Measurements from ENCODE around the gene SRSF11. TPM values are rescaled to one million over a fixed set of nuclear protein-coding genes. Genes with fewer than 3 reads are reported as not detected.

Gene SRSF11
- total and polyA plus RNA-seq, 2 of the 8 experiments (the other 6 are each of a cell fraction or from before 2014, with no cell fraction given) = 183 to 260 TPM

- Histone ChIP-seq H3K79me2 (ENCODE audit: control insufficient read depth in 1 of 2, insufficient read depth in 2 of 2, low read length in 2 of 2) (peaks cover 13 to 96% of the 10 kb centered on the region in 2 experiments), H3K56ac (replicated peaks; ENCODE audit: insufficient read length, low read depth, low read length) (no peak overlapping the region), H3K4me2 (ENCODE audit: insufficient read depth in 1 of 2, low read depth in 2 of 2, low read length in 2 of 2) (no peak overlapping the region; a peak in 1 of 4 replicates), H3K27me3 (replicated peaks in 1 of 4; ENCODE audit: control insufficient read depth in 3 of 4, extremely low read depth in 1 of 4, insufficient read depth in 3 of 4, low read length in 3 of 4) (no peaks in the 10 kb centered on the region), H3K4ac (replicated peaks; ENCODE audit: insufficient read length, low read depth, low read length) (no peak overlapping the region), H2AFZ (ENCODE audit: low read length) (no peak overlapping the region), H4K91ac (replicated peaks; ENCODE audit: insufficient read length, low read length) (no peak overlapping the region), H4K5ac (ENCODE audit: insufficient read length, low read depth, low read length) (no peak overlapping the region), H3K18ac (ENCODE audit: extremely low read depth, low read length) (no peak overlapping the region), H3K27ac (ENCODE audit: low read depth, low read length) (no peak overlapping the region), H2BK15ac (ENCODE audit: low read length) (no peak overlapping the region), H3K23ac (ENCODE audit: insufficient read length) (no peak overlapping the region), H3K4me1 (replicated peaks in 1 of 4; ENCODE audit: control insufficient read depth in 3 of 4, insufficient read depth in 4 of 4, low read length in 3 of 4) (peaks cover 0 to 3% (median 0%) of the 10 kb centered on the region in 4 experiments; a peak in 1 of 7 replicates), H2BK20ac (ENCODE audit: low read length) (no peak overlapping the region), H3K79me1 (ENCODE audit: low read depth, low read length) (peaks cover 4% of the 10 kb centered on the region; the same call in 1 of the 2 replicates), H3K9me3 (ENCODE audit: insufficient read depth in 2 of 2, low read depth in 1 of 2, low read length in 1 of 2) (no peaks in the 10 kb centered on the region), H2AK5ac (ENCODE audit: low read depth, low read length) (no peak overlapping the region), H4K8ac (ENCODE audit: extremely low read depth, insufficient read depth, low read length) (no peak overlapping the region), H3K4me3 (ENCODE audit: extremely low read depth in 1 of 4, insufficient read depth in 2 of 4, low read depth in 3 of 4, low read length in 4 of 4) (no peak overlapping the region), H2BK5ac (ENCODE audit: low read depth, low read length) (no peak overlapping the region), H3K36me3 (ENCODE audit: control insufficient read depth in 2 of 4, insufficient read depth in 4 of 4, low read length in 3 of 4) (peaks cover 0 to 8% (median 1%) of the 10 kb centered on the region in 4 experiments; a peak in 3 of 8 replicates), H2BK120ac (replicated peaks; ENCODE audit: low read depth, low read length) (no peak overlapping the region), H2BK12ac (ENCODE audit: low read depth, low read length) (no peak overlapping the region), H3K23me2 (ENCODE audit: low read depth, low read length) (0 out of 2 replicates have a peak, but pooled peaks cover 1% of the 10 kb centered on the region), H3K14ac (ENCODE audit: insufficient read length) (no peak overlapping the region), H4K20me1 (replicated peaks in 1 of 2; ENCODE audit: control insufficient read depth in 1 of 2, insufficient read depth in 2 of 2, low read length in 2 of 2) (no peaks in the 10 kb centered on the region), H3K9ac (replicated peaks in 1 of 4; ENCODE audit: extremely low read depth in 1 of 4, low read depth in 3 of 4, low read length in 3 of 4) (no peak overlapping the region)
- POLR2A ChIA-PET (ENCODE audit: partially characterized antibody) = interaction anchor here (2.2 to 8.5 kb wide), 2 partner anchors 9 to 13 kb away, joined by 9 to 67 read pairs; partner anchors contain the start of gene SRSF11
- DNase-seq (ENCODE audit: low read depth in 1 of 2, low spot score in 2 of 2) (no peak), FAIRE-seq (no peak)
- CTCF ChIA-PET (ENCODE audit: partially characterized antibody) = interaction anchor here (0.7 to 1.7 kb wide), 3 partner anchors 56 to 758 kb away, joined by 3 to 4 read pairs (median 4); no protein-coding TSS in a partner anchor
- WGBS, 2 experiments (ENCODE audit: extremely low coverage in 1 of 2, insufficient coverage in 1 of 2, insufficient read length in 1 of 2, insufficient replicate concordance in 2 of 2, low coverage in 1 of 2, low lambda C conversion rate in 2 of 2, missing lambda C conversion rate in 1 of 2) = 87% methylated on average over 4 of the region's 4 CpGs; no CpG with 5 or more reads in 1 of the 2 experiments
- no peak for TF ChIP-seq BACH1 (IDR thresholded peaks at IDR 0.05; ENCODE audit: low read length)
- no peak for TF ChIP-seq RXRA (IDR thresholded peaks at IDR 0.05; ENCODE audit: insufficient read depth, low read depth, low read length)
- no peak for TF ChIP-seq MAFK (IDR thresholded peaks at IDR 0.05; ENCODE audit: low read depth, low read length)
- TF ChIP-seq POU5F1 (IDR thresholded peaks at IDR 0.05; ENCODE audit: low read depth, low read length) = no peak
- no peak for TF ChIP-seq SAP30 (IDR thresholded peaks at IDR 0.05; ENCODE audit: insufficient read depth, insufficient replicate concordance, low read length)
- no peak for TF ChIP-seq SIX5 (IDR thresholded peaks at IDR 0.05; ENCODE audit: low read depth, low read length)
- no peak for TF ChIP-seq BCL11A (IDR thresholded peaks at IDR 0.05; ENCODE audit: low read depth in 2 of 2, low read length in 2 of 2)
- TF ChIP-seq RBBP5 (IDR thresholded peaks at IDR 0.05; ENCODE audit: borderline replicate concordance, low read depth, low read length) = no peak
- TF ChIP-seq RFX5 (IDR thresholded peaks at IDR 0.05; ENCODE audit: borderline replicate concordance, low read depth, low read length) = no peak
- TF ChIP-seq NANOG (IDR thresholded peaks at IDR 0.05; ENCODE audit: insufficient read depth, low read depth, low read length, poor library complexity, severe bottlenecking) = no peak
- no peak for TF ChIP-seq EGR1 (IDR thresholded peaks at IDR 0.05; ENCODE audit: borderline replicate concordance, low read depth, low read length)
- no peak for TF ChIP-seq CHD2 (IDR thresholded peaks at IDR 0.05; ENCODE audit: low read length)
- no peak for TF ChIP-seq TAF1 (IDR thresholded peaks at IDR 0.05; ENCODE audit: low read depth, low read length)
- no peak for TF ChIP-seq ASH2L (IDR thresholded peaks at IDR 0.05; ENCODE audit: low read length)
- no peak for TF ChIP-seq CHD1 (IDR thresholded peaks at IDR 0.05; ENCODE audit: low read depth, low read length)
Measured at GRCh38 chr1:70207492-70207891, 13.7 kb upstream of the SRSF11 start.
